Naive thymus-derived CD4-positive, alpha-beta T cell (primary cell): ENCODE data around the gene HSPA6. TPM values are rescaled to one million over a fixed set of nuclear protein-coding genes. Genes with fewer than 3 reads are reported as not detected.
"Not testable (repeated sequence)": the region's sequence is repeated elsewhere in the genome, so short reads cannot be mapped to it uniquely, and the experiment has no call there.

Experiments used
- ATAC-seq: fragments of 150-1000 bp; cut with Tn5 transposase; 2 replicates; pipeline ENCODE4 v1.10.0; 2021; ENCODE audit warnings: mild to moderate bottlenecking, moderate library complexity
- CTCF ChIA-PET: fragments of 350-600 bp; sonication (Branson Sonifier 250); formaldehyde crosslinking; loops from one replicate; lab custom pipeline; 2021; ENCODE audit warnings: antibody characterized with exemption; lab: Charles Lee
- POLR2A ChIA-PET: fragments of 350-600 bp; sonication (Branson Sonifier 250); formaldehyde crosslinking; loops from one replicate; lab custom pipeline; 2021; ENCODE audit warnings: antibody characterized with exemption, inconsistent platforms; lab: Charles Lee
- DNase-seq, 9 donors: peaks; one replicate each; pipeline versions ENCODE4 v3.0.0 to v3.0.0-alpha.2; 2020 to 2022; ENCODE audit warnings: mixed read lengths in 1 of 9
- H3K27ac ChIP-seq: one replicate; pipeline ENCODE4 v1.7.0; 2013; ENCODE audit warnings: mild to moderate bottlenecking, low read depth, low read length, moderate library complexity
- H3K27me3 ChIP-seq, 2 donors: one replicate each; pipeline ENCODE4 v1.7.0; 2013; ENCODE audit warnings: low read length in 2 of 2, mild to moderate bottlenecking in 2 of 2, moderate library complexity in 2 of 2; ENCODE audit not compliant: control insufficient read depth in 2 of 2, insufficient read depth in 2 of 2
- H3K36me3 ChIP-seq, 3 experiments: 1 replicate in 2 of 3; 2 replicates in 1 of 3; pipeline ENCODE4 v1.7.0; 2013; ENCODE audit warnings: low read length in 3 of 3, mild to moderate bottlenecking in 3 of 3, moderate library complexity in 1 of 3; ENCODE audit not compliant: insufficient read depth in 3 of 3, control insufficient read depth in 2 of 3
- H3K4me1 ChIP-seq, 2 donors: one replicate each; pipeline ENCODE4 v1.7.0; 2013; ENCODE audit warnings: low read length in 2 of 2, mild to moderate bottlenecking in 2 of 2, moderate library complexity in 1 of 2; ENCODE audit not compliant: control insufficient read depth in 2 of 2, insufficient read depth in 2 of 2
- H3K4me3 ChIP-seq: 2 replicates; pipeline ENCODE4 v1.7.0; 2013; ENCODE audit warnings: mild to moderate bottlenecking, low read length
- H3K9me3 ChIP-seq, 3 experiments: 1 replicate in 2 of 3; 2 replicates in 1 of 3; pipeline ENCODE4 v1.7.0; 2013; ENCODE audit warnings: low read length in 3 of 3; ENCODE audit not compliant: control insufficient read depth in 2 of 3
- H3K27ac Mint-ChIP-seq, 9 donors: one replicate each; pipeline ENCODE4 v1.8.0; 2020 to 2022; ENCODE audit warnings: mixed read lengths in 9 of 9, mild to moderate bottlenecking in 8 of 9, moderate library complexity in 5 of 9, inconsistent platforms in 2 of 9
- H3K27me3 Mint-ChIP-seq, 5 donors: one replicate each; pipeline ENCODE4 v1.8.0; 2021 to 2022; ENCODE audit warnings: mixed read lengths in 5 of 5, mild to moderate bottlenecking in 1 of 5
- H3K36me3 Mint-ChIP-seq, 5 donors: one replicate each; pipeline ENCODE4 v1.8.0; 2020 to 2022; ENCODE audit warnings: mixed read lengths in 5 of 5, mild to moderate bottlenecking in 3 of 5, inconsistent platforms in 1 of 5
- H3K4me1 Mint-ChIP-seq, 7 donors: one replicate each; pipeline ENCODE4 v1.8.0; 2020 to 2022; ENCODE audit warnings: mixed read lengths in 7 of 7, mild to moderate bottlenecking in 3 of 7, inconsistent platforms in 1 of 7
- H3K4me3 Mint-ChIP-seq, 10 donors: one replicate each; pipeline ENCODE4 v1.8.0; 2020 to 2022; ENCODE audit warnings: mild to moderate bottlenecking in 10 of 10, mixed read lengths in 10 of 10, moderate library complexity in 6 of 10, inconsistent platforms in 2 of 10
- H3K9me3 Mint-ChIP-seq, 11 donors: one replicate each; pipeline ENCODE4 v1.8.0; 2020 to 2022; ENCODE audit warnings: mixed read lengths in 11 of 11, mild to moderate bottlenecking in 4 of 11, inconsistent platforms in 1 of 11, moderate library complexity in 1 of 11
- intact Hi-C, 2 donors: fragments of 100-400 bp; cut with micrococcal nuclease; formaldehyde crosslinking; loops; one replicate each; pipeline ENCODE4 v1.15.1; 2023
- polyA plus RNA-seq, 2 donors: library from polyadenylated mRNA; unstranded; fragments of 300-500 nt; fragmentation: Illumina TruSeq; gene quantifications; one replicate each; pipeline ENCODE4 v1.2.3, GENCODE V29; 2021
- total RNA-seq, 6 experiments: library from RNA in 5 of 6; stranded (reverse) in 5 of 6; gene quantifications; 1 replicate in 5 of 6; 2 replicates in 1 of 6; pipeline ENCODE4 v1.2.3 and lab custom pipeline; 2021 to 2026

HSPA6 gene
- total and polyA plus RNA-seq, 7 experiments from 2014 or later, result 0.32 to 3.5 (median 0.89) TPM; not detected in 2

GRCh38 chr1:161549652-161550051, 25.3 kb downstream of the HSPA6 start, which contains the start of gene FCGR3A:
FCGR3A (minus strand) TSS chr1:161549818; CDS start chr1:161549736, 82 bp downstream.
- H3K27me3 Mint-ChIP-seq, result peaks cover 0 to 5% (median 0%) of the 10 kb centered on the region in 5 donors
- peaks cover 5 to 16% (median 7%) of the 10 kb centered on the region in 7 donors for H3K4me1 Mint-ChIP-seq
- CTCF ChIA-PET, result no interaction called here
- Histone ChIP-seq H3K4me3 (no peak within 1 kb of the TSS), H3K27me3 (no peaks in the 10 kb centered on the region), H3K27ac (no peak within 1 kb of the TSS), H3K9me3 (no peaks in the 10 kb centered on the region), H3K36me3 (no peaks in the 10 kb centered on the region), H3K4me1 (peaks cover 0 to 21% of the 10 kb centered on the region in 2 donors)
- DNase-seq, result no peak
- peaks cover 0 to 11% (median 0%) of the 10 kb centered on the region in 5 donors for H3K36me3 Mint-ChIP-seq
- POLR2A ChIA-PET, result no interaction called here
- peak; percentile 46 for ATAC-seq
- H3K4me3 Mint-ChIP-seq, result peak within 1 kb of the TSS in 1 of 10 donors; percentile 77
- H3K27ac Mint-ChIP-seq, result peak within 1 kb of the TSS in 1 of 9 donors; percentile 17
- H3K9me3 Mint-ChIP-seq, result peaks cover 0 to 7% (median 0%) of the 10 kb centered on the region in 11 donors
- intact Hi-C loops, result loop anchor here in 1 of 2 donors (10.0 kb wide), 1 partner anchor 1625 kb away; the partner anchor contains the start of gene TAGLN2

GRCh38 chr1:161550942-161551341, 26.6 kb downstream of the HSPA6 start:
- CTCF ChIA-PET, H3K9me3 Mint-ChIP-seq, H3K4me3 ChIP-seq, H3K36me3 ChIP-seq, H3K9me3 ChIP-seq, H3K27ac ChIP-seq, intact Hi-C loops, H3K27me3 Mint-ChIP-seq, H3K4me3 Mint-ChIP-seq, ATAC-seq, H3K27me3 ChIP-seq, H3K27ac Mint-ChIP-seq, DNase-seq, POLR2A ChIA-PET: not testable (repeated sequence)
- peaks cover 0 to 13% of the 10 kb centered on the region in 2 donors for H3K4me1 ChIP-seq
- H3K36me3 Mint-ChIP-seq, result peaks cover 0 to 14% (median 0%) of the 10 kb centered on the region in 5 donors
- peaks cover 5 to 18% (median 12%) of the 10 kb centered on the region in 7 donors for H3K4me1 Mint-ChIP-seq

- H3K27me3 Mint-ChIP-seq, H3K9me3 Mint-ChIP-seq, DNase-seq, intact Hi-C loops, H3K36me3 ChIP-seq, H3K27ac Mint-ChIP-seq, H3K4me3 ChIP-seq, H3K27me3 ChIP-seq, H3K4me3 Mint-ChIP-seq, H3K9me3 ChIP-seq, POLR2A ChIA-PET, CTCF ChIA-PET, ATAC-seq, H3K27ac ChIP-seq, H3K4me1 ChIP-seq: not testable (repeated sequence)
- H3K4me1 Mint-ChIP-seq, result peaks cover 5 to 18% (median 12%) of the 10 kb centered on the region in 7 donors
- peaks cover 0 to 14% (median 0%) of the 10 kb centered on the region in 5 donors for H3K36me3 Mint-ChIP-seq
Measured at GRCh38 chr1:161553631-161554030, 29.3 kb downstream of the HSPA6 start.

- peak overlapping the region in 1 of 10 donors; percentile 36 for H3K4me3 Mint-ChIP-seq
Measured at GRCh38 chr1:161554340-161554739, 30.0 kb downstream of the HSPA6 start.

GRCh38 chr1:161554815-161555417, 30.6 kb downstream of the HSPA6 start:
- H3K9me3 Mint-ChIP-seq, POLR2A ChIA-PET, H3K36me3 ChIP-seq, H3K27me3 ChIP-seq, intact Hi-C loops, DNase-seq, H3K4me3 ChIP-seq, H3K9me3 ChIP-seq, H3K27ac ChIP-seq, H3K4me1 ChIP-seq, H3K27me3 Mint-ChIP-seq: not testable (repeated sequence)
- Mint-ChIP-seq H3K36me3 (peaks cover 0 to 14% (median 0%) of the 10 kb centered on the region in 5 donors), H3K27ac (peak overlapping the region in 1 of 9 donors; percentile 77), H3K4me1 (peaks cover 5 to 18% (median 12%) of the 10 kb centered on the region in 7 donors), H3K4me3 (peak overlapping the region in 4 of 10 donors; percentile 2 to 64 (median 21))
- CTCF ChIA-PET, result interaction anchor here (0.7 kb wide), 1 partner anchor 1363 kb away, joined by 5 read pairs; no protein-coding TSS in a partner anchor
- peak; percentile 88 for ATAC-seq

More at GRCh38 chr1:161554340-161554739, 30.0 kb downstream of the HSPA6 start:
- H3K9me3 ChIP-seq, H3K27me3 Mint-ChIP-seq, ATAC-seq, H3K4me1 ChIP-seq, DNase-seq, H3K36me3 ChIP-seq, intact Hi-C loops, H3K27ac ChIP-seq, POLR2A ChIA-PET, H3K27me3 ChIP-seq, H3K9me3 Mint-ChIP-seq, H3K4me3 ChIP-seq: not testable (repeated sequence)
- Mint-ChIP-seq H3K36me3 (peaks cover 0 to 14% (median 0%) of the 10 kb centered on the region in 5 donors), H3K27ac (peak overlapping the region in 1 of 9 donors; percentile 78), H3K4me1 (peaks cover 5 to 18% (median 12%) of the 10 kb centered on the region in 7 donors)
- CTCF ChIA-PET, result interaction anchor here (0.7 kb wide), 1 partner anchor 1363 kb away, joined by 5 read pairs; no protein-coding TSS in a partner anchor

GRCh38 chr1:161556143-161556542, 31.8 kb downstream of the HSPA6 start:
- H3K27me3 Mint-ChIP-seq, ATAC-seq, CTCF ChIA-PET, H3K4me3 Mint-ChIP-seq, H3K4me1 ChIP-seq, intact Hi-C loops, POLR2A ChIA-PET, DNase-seq, H3K4me3 ChIP-seq, H3K27me3 ChIP-seq, H3K27ac ChIP-seq, H3K36me3 ChIP-seq, H3K9me3 Mint-ChIP-seq, H3K9me3 ChIP-seq: not testable (repeated sequence)
- Mint-ChIP-seq H3K4me1 (peaks cover 5 to 20% (median 16%) of the 10 kb centered on the region in 7 donors), H3K36me3 (peaks cover 0 to 12% (median 0%) of the 10 kb centered on the region in 5 donors), H3K27ac (peak overlapping the region in 1 of 9 donors; percentile 89)
